PC-9 (cell line): ENCODE measurements around the gene RTKN. TPM values are rescaled to one million over a fixed set of nuclear protein-coding genes. Genes with fewer than 3 reads are reported as not detected.

Experiments
- BruUV-seq: library from RNA; stranded (reverse); fragments of 400-500 nt; replicated peaks from 2 replicates; lab custom pipeline; 2021; lab: Mats Ljungman, UMichigan
- CTCF ChIA-PET: fragments of 300-600 bp; sonication (Branson Sonifier 250); formaldehyde crosslinking; loops from one replicate; lab custom pipeline; 2022; ENCODE audit warnings: antibody characterized with exemption; lab: Charles Lee
- POLR2A ChIA-PET: fragments of 300-600 bp; sonication (Branson Sonifier 250); formaldehyde crosslinking; loops from one replicate; lab custom pipeline; 2022; ENCODE audit warnings: antibody characterized with exemption; ENCODE audit not compliant: unreplicated experiment; lab: Charles Lee
- DNase-seq, 2 experiments: peaks; one replicate each; pipeline versions ENCODE4 v3.0.0 to v3.0.0-alpha.2; 2015 to 2022; ENCODE audit warnings: mixed read lengths in 1 of 2
- H2AFZ ChIP-seq: fragments of 200-600 bp; sonication (generic); 2 replicates; pipeline ENCODE4 v1.8.1; 2017; ENCODE audit warnings: antibody characterized with exemption
- H3F3A ChIP-seq: fragments of 200-600 bp; sonication (generic); 2 replicates; pipeline ENCODE4 v1.8.1; 2017; ENCODE audit warnings: antibody characterized with exemption, mild to moderate bottlenecking, low read depth; ENCODE audit not compliant: insufficient read depth
- H3K27ac ChIP-seq: fragments of 200-600 bp; sonication (generic); 2 replicates; pipeline ENCODE4 v1.6.1; 2016; ENCODE audit warnings: mixed run types
- H3K27me3 ChIP-seq: fragments of 200-600 bp; sonication (generic); 2 replicates; pipeline ENCODE4 v1.6.1; 2016; ENCODE audit warnings: low read depth, mixed run types; ENCODE audit not compliant: insufficient read depth
- H3K36me3 ChIP-seq: fragments of 200-600 bp; sonication (generic); 2 replicates; pipeline ENCODE4 v1.6.1; 2016; ENCODE audit warnings: low read depth, mixed run types
- H3K4me1 ChIP-seq: fragments of 200-600 bp; sonication (generic); replicated peaks from 2 replicates; pipeline ENCODE4 v1.6.1; 2016; ENCODE audit warnings: mixed run types; ENCODE audit not compliant: insufficient read depth
- H3K4me2 ChIP-seq: fragments of 200-600 bp; sonication (generic); 2 replicates; pipeline ENCODE4 v1.6.1; 2017; ENCODE audit warnings: mixed run types
- H3K4me3 ChIP-seq: fragments of 200-600 bp; sonication (generic); 2 replicates; pipeline ENCODE4 v1.6.1; 2016; ENCODE audit warnings: mixed run types
- H3K79me2 ChIP-seq: fragments of 200-600 bp; sonication (generic); 2 replicates; pipeline ENCODE4 v1.6.1; 2017; ENCODE audit warnings: low read depth, mixed run types
- H3K9me2 ChIP-seq: fragments of 200-600 bp; sonication (generic); 2 replicates; pipeline ENCODE4 v1.8.1; 2017; ENCODE audit warnings: mild to moderate bottlenecking; ENCODE audit not compliant: insufficient read depth
- H3K9me3 ChIP-seq: fragments of 200-600 bp; sonication (generic); 2 replicates; pipeline ENCODE4 v1.8.1; 2016; ENCODE audit warnings: low read depth; ENCODE audit not compliant: insufficient read depth
- H4K20me1 ChIP-seq: fragments of 200-600 bp; sonication (generic); 2 replicates; pipeline ENCODE4 v1.8.1; 2017; ENCODE audit not compliant: insufficient read depth
- CTCF ChIP-seq: fragments of 200-600 bp; sonication (generic); conservative IDR thresholded peaks from 2 replicates; pipeline ENCODE4 v1.6.1; 2017; ENCODE audit warnings: mixed run types, antibody characterized with exemption, mild to moderate bottlenecking, moderate library complexity
- EZH2 ChIP-seq: fragments of 200-600 bp; sonication (generic); IDR thresholded peaks from 2 replicates; pipeline ENCODE4 v1.8.0; 2017; ENCODE audit warnings: antibody characterized with exemption, low read depth
- intact Hi-C: fragments of 100-400 bp; cut with micrococcal nuclease; formaldehyde crosslinking; loops from one replicate; pipeline ENCODE4 v1.10.0; 2022; ENCODE audit not compliant: unreplicated experiment
- total RNA-seq: library from RNA; stranded (reverse); gene quantifications from 2 replicates; pipeline ENCODE4 v1.2.3, GENCODE V29; 2021

The RTKN gene
- total RNA-seq, 1 experiment from 2014 or later, result 58.9 TPM

- TF ChIP-seq EZH2 (no peak), CTCF (peak; percentile 91)
- Histone ChIP-seq H3K4me2 (peak within 1 kb of the TSS; percentile 89), H4K20me1 (no peaks in the 10 kb centered on the region), H3K79me2 (peaks cover 37% of the 10 kb centered on the region), H3K9me3 (no peaks in the 10 kb centered on the region), H3K4me3 (peak within 1 kb of the TSS; percentile 92), H3K27ac (peak within 1 kb of the TSS; percentile 53), H2AFZ (peak within 1 kb of the TSS; percentile 94), H3K9me2 (no peaks in the 10 kb centered on the region), H3F3A (peaks cover 18% of the 10 kb centered on the region), H3K27me3 (no peaks in the 10 kb centered on the region), H3K36me3 (peaks cover 12% of the 10 kb centered on the region), H3K4me1 (peaks cover 19% of the 10 kb centered on the region)
- ChIA-PET POLR2A (interaction anchor here (0.6 to 0.8 kb wide), 4 partner anchors 24 to 1098 kb away, joined by 3 to 19 read pairs (median 6); partner anchors contain the start of gene ALMS1), CTCF (interaction anchor here (2.0 kb wide), 1 partner anchor 105 kb away, joined by 7 read pairs; no protein-coding TSS in a partner anchor)
- intact Hi-C loops, result loop anchor here (1.0 to 10.0 kb wide), 6 partner anchors 24 to 172 kb away; partner anchors contain the start of genes AUP1, HTRA2, INO80B and PCGF1
- BruUV-seq, result TSS peak; percentile 69
- DNase-seq, result peak; percentile 89 to 90
Measured at GRCh38 chr2:74482801-74483674, 41.3 kb upstream of the RTKN start, which contains the start of the genes CCDC142 and TTC31. Gene CCDC142, minus strand, starts transcription at chr2:74482998. Its CDS starts 161 bp downstream, at chr2:74482837. Gene TTC31, plus strand, starts transcription at chr2:74483081. Its CDS starts 15 bp downstream, at chr2:74483096.

GRCh38 chr2:74481961-74482800 lies 40.4 kb upstream of the RTKN start:
- H4K20me1 ChIP-seq, result no peaks in the 10 kb centered on the region
- peaks cover 12% of the 10 kb centered on the region for H3K36me3 ChIP-seq
- ChIA-PET CTCF (interaction anchor here (2.0 kb wide), 1 partner anchor 106 kb away, joined by 7 read pairs; no protein-coding TSS in a partner anchor), POLR2A (interaction anchor here (0.6 to 0.7 kb wide), 3 partner anchors 23 to 1097 kb away, joined by 5 to 19 read pairs (median 8); partner anchors contain the start of gene ALMS1)
- H3K79me2 ChIP-seq, result peaks cover 37% of the 10 kb centered on the region
- peak in 1 of 2 experiments; percentile 34 for DNase-seq
- H3K27me3 ChIP-seq, result no peaks in the 10 kb centered on the region
- BruUV-seq, result TSS peak; percentile 28
- intact Hi-C loops, result loop anchor here (5.0 to 10.0 kb wide), 2 partner anchors 65 to 173 kb away; partner anchors contain the start of gene SEMA4F
- H3K4me3 ChIP-seq, result peak overlapping the region; percentile 92
- H3K9me2 ChIP-seq, result no peaks in the 10 kb centered on the region
- H3K4me2 ChIP-seq, result peak overlapping the region; percentile 89
- no peaks in the 10 kb centered on the region for H3K9me3 ChIP-seq
- TF ChIP-seq CTCF (no peak), EZH2 (no peak)
- peak overlapping the region; percentile 94 for H2AFZ ChIP-seq
- H3K4me1 ChIP-seq, result peaks cover 13% of the 10 kb centered on the region
- H3K27ac ChIP-seq, result peak overlapping the region; percentile 53
- H3F3A ChIP-seq, result peaks cover 17% of the 10 kb centered on the region; the same call in 1 of the 2 replicates
